GM21447 (cell line): ENCODE measurements around the gene NT5DC4.
"Not testable (repeated sequence)": the region's sequence is repeated elsewhere in the genome, so short reads cannot be mapped to it uniquely, and the experiment has no call there.

Experiments used
- ATAC-seq: cut with Tn5 transposase; IDR thresholded peaks from one replicate; pipeline ENCODE4 v1.9.1; 2021; ENCODE audit not compliant: unreplicated experiment

NT5DC4 gene

DNA sequence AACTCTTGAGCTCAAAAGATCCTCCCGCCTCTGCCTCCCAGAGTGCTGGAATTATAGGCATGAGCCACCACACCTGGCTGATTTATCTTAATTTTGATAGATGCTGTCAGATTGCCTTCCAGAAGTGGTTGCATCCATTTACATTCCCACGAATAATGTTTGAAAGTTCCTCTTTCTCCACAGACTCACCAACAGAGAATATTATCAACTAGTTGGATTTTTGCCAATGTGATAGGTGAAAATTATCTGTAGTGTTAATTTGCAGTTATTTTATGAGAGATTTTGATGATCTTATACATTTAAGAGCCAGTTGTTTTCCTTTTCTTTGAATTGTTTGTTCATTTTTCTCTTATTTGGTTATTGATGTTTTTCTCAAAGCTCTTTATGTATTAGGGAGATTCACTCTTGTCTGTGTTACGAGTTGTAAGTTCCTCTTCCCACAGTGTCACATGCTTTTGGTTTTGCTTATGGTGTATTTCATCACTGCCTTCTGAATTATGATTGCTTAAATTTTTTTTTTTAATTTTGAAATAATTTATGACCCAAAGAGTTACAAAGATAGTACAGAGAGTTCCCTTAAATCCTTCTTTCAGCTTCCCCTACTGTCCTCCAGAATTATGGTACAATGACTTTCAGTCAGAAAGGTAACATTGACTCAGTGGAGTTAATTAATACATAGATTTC is 20.7 kb upstream of the NT5DC4 start:
- ATAC-seq = no peak

DNA sequence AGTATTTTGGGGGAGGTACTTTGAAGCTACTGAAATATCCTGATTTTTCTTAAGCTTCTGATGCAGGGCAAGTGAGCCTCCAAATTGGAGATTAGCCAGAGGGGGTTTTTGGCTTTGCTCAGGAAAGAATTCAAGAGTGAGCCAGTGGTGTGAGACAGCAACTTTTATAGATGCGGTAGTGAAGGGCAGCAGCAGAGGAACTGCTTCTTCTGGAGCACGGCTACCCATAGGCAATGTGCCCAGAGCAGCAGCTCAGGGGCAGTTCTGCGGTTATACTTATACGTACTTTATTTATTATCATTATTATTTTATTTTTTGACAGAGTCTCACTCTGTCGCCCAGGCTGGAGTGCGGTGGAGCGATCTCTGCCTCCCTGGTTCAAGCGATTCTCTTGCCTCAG is 19.8 kb upstream of the NT5DC4 start:
- ATAC-seq = no peak

GRCh38 chr2:112703684-112704083 is 17.1 kb upstream of the NT5DC4 start:
- ATAC-seq = no peak

DNA sequence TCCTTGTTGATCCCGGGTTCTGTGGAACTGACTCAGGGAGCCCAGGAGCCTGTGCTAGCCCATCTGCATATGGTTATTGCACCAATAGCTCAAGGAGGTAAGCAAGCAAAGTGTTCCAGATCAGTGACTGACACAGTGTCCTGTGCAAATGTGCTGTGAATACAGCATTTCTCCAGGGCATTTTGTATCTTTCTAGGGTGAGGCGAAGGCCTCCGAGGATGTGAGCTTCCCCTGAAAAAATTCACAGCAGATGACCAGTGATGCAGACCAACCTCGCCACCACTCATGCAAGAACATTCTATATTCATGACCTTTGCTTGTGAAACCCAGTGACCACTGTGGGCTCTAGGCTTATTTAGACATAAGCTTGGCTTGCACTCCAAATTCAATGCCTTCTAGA is 15.2 kb upstream of the NT5DC4 start:
- no peak for ATAC-seq

- no peak for ATAC-seq
These were observed 14.6 kb upstream of the NT5DC4 start for GRCh38 chr2:112706170-112706664.

- ATAC-seq = not testable (repeated sequence)
These were observed 13.9 kb upstream of the NT5DC4 start for GRCh38 chr2:112706947-112707346.

DNA sequence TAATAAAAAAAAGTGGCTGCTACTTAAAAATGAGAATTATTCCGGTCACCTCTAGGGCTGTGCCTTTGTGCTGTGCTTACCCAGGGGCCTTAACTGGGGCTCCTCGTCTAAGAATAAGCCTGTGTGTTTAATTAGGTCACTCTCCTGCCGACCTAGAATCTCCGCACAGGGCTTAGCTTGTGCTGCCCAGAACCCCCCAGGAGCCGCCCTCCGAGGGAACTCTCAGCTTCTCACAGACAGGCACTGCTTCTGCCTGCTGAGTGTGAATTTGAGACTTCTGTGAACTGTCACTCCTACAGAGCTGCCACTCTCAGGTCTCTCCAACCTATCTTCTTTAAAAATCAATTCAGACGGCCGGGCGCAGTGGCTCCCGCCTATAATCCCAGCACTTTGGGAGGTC is 11.9 kb upstream of the NT5DC4 start:
- ATAC-seq = no peak

- no peak for ATAC-seq
These were observed 11.1 kb upstream of the NT5DC4 start for GRCh38 chr2:112709703-112710102.

GRCh38 chr2:112710956-112711750 is 9.7 kb upstream of the NT5DC4 start:
- no peak for ATAC-seq

DNA sequence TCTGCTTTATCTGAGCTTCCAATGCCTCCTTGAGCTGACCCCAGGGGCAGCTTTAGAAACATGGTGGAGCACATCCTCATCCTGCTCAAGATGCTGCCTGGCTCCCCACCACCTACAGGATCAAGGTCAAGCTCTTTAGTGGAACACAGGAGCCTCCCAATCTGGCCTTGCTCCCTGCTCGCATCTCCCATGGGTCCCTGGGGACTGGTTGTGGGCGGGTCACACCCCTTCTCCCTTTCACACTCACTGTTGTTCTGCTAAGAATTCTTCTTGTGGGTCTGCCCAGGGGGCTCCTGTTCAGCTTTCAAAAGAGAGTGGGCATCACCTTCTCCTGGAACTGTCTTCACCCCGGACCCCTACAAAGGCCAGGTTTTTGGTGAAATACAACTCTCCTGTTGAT is 8.4 kb upstream of the NT5DC4 start:
- ATAC-seq = no peak

DNA sequence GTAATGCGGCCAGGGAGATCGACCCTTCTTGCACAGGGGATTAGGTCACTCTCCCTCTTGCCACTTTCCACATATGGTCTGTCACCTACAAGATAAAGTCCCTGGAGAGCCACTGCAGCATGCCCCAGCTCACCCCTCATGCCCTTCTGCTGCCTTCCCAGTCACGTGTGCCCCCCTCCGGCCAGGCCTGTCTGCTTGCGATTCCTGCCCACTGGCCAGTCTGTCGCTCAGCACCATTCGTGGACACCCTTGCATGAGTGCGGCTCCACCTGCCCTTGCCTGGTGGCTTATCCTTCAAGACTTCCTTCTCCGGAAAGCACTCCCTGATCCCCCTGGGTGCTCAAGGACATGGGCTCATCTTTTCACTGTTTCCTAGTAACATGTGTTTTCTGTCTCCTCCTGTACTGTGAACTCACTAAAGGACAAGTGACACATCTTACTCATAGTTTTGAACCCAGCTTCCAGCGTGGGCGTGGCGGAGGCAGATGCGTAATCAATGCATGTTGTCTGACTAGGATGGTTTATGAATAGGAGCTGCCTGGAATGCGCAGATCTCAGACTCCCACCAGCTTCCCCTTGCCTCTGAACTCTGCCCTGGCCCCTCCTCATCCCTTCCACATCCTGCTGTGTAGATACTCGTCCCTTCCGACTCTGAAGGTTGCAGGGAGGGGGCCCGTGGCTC is 7.8 kb upstream of the NT5DC4 start:
- no peak for ATAC-seq

GRCh38 chr2:112713585-112713925 is 7.3 kb upstream of the NT5DC4 start:
- ATAC-seq = no peak

GRCh38 chr2:112713926-112714325 is 6.9 kb upstream of the NT5DC4 start:
- ATAC-seq = no peak

DNA sequence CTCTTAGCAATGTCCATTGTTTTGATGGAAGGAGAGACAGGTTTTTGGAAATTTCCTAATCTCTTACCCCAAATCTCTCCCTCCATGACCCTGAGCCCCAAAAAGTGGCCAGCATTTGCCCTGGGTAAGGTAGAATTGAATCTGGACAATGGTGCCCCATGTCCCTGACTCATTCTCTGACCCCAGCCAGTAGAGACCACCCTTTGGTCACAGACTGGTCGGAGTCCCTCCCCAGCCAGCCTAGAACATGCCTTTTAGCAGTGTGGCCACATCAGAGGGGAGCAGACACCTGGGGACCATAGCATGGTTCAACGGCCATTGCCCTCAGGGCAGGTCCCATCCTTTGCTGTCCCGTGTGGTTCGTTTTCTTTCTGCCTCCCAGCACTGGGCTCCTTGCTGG is 6.5 kb upstream of the NT5DC4 start:
- no peak for ATAC-seq

- no peak for ATAC-seq
These were observed 5.8 kb upstream of the NT5DC4 start for GRCh38 chr2:112714836-112715631.

GRCh38 chr2:112716094-112716493 is 4.7 kb upstream of the NT5DC4 start:
- not testable (repeated sequence) for ATAC-seq

- ATAC-seq = not testable (repeated sequence)
These were observed 3.9 kb upstream of the NT5DC4 start for GRCh38 chr2:112716826-112717352.

GRCh38 chr2:112718863-112719370 is 1.9 kb upstream of the NT5DC4 start:
- ATAC-seq = no peak

- ATAC-seq = no peak
These were observed 1.2 kb downstream of the NT5DC4 start for GRCh38 chr2:112721819-112722522.
